Endometrium (tissue), 2 donors: ENCODE measurements around the gene IFNGR1.
"Not testable (repeated sequence)": the region's sequence is repeated elsewhere in the genome, so short reads cannot be mapped to it uniquely, and the experiment has no call there.

Experiments
- FAIRE-seq: peaks from 2 replicates; lab custom pipeline; 2012; peaks lifted over from hg19 to GRCh38; lab: Jason Lieb, UNC
- donor health status: control.
- donor health status: control.

The IFNGR1 gene

DNA sequence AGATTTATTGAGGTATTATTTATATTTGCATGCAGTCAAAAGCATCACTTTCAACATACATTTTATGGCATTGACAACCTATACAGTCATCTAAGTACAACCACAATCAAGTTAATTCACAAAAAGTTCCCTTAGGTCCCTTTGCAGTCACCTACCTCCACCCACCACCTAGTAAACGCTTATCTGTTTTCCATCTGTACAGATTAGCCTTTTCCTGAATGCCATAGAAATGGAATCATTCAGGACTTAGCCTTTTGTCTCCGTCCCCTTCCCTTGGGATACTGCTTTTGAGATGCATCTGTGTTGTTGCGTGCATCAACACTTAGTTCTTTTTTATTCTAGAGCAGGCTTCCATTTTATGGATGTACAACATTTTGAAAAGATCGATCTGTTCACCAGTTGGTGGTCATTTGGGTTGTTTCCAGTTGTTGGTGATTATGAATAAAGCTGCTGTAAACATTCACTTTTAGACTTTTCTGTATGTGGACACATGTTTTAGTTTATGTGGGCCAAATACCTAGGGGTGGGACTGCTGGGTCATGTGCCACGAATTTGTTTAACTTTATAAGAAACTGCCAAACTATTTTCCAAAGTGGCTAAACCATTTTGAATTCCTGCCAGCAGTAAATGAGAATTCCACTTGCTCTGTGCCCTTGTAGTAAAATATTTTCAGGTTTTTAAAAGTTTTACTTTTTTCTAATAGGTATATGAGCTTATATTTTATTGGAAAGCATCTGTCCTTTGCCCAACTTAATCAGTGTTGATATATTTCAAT lies 17.6 kb upstream of the IFNGR1 start:
- no peak for FAIRE-seq

DNA sequence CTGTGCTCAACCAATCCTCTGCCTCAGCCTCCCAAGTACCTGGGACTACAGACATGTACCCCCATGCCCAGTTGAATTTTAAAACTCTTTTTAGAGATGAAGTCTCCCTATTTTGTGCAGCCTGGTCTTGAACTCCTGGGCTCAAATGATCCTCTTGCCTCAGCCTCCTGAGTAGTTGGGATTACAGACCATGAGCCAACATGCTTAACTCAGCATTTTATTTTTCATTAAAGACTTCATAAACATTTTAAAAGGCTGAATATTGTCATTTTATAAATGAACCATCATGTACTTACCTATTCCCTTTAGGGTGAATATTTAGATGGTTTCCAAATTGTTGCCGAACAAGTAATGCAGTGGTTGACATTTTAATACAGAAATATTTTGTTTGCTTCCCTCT lies 16.5 kb upstream of the IFNGR1 start:
- FAIRE-seq: no peak

DNA sequence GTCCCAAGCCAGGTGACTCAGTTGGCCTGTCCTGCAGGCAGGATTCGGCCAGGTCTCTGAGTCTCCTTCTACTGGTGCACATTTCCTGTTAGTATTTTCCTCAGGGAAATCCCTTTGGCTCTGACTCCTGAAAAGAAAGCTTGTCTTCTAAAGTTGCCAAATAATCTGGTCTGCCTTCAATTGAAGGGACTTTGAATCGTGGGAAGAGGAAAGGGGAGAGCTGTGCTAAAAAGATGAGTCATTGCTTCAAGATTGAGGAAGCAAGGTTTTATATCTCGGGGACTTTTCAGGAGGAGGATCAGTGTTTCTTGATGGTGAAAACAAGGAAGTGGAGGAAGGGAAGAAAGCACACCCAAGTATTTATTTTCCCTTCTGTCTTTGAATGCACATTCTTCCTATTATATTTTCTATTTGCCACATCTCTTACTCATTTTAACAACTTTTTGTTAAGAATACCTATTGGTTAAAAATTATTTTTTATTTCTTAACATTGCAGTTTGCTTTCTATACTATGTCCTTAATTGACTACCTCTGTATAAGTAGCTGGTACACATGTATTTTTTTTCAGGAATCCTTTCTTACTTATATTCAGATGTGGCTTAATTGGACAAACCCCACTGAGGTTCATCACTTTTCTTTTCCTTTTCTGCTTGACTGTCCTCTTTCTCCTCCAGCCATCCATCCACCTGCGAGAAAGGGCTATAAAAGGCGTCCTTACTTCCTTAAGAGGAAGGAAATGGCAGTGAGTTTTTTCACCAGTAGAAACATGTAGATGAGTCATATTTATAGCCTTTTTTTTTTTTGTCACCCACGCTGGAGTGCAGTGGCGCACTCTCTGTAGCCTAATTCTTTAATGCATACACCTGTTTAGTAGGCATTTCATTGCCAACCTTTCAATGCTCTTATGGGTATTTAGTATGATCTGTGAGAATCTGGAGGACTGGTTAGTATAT lies 15.0 kb upstream of the IFNGR1 start:
- FAIRE-seq: peak; percentile 39

- no peak for FAIRE-seq
Measured at GRCh38 chr6:137231895-137232294, 12.7 kb upstream of the IFNGR1 start.

DNA sequence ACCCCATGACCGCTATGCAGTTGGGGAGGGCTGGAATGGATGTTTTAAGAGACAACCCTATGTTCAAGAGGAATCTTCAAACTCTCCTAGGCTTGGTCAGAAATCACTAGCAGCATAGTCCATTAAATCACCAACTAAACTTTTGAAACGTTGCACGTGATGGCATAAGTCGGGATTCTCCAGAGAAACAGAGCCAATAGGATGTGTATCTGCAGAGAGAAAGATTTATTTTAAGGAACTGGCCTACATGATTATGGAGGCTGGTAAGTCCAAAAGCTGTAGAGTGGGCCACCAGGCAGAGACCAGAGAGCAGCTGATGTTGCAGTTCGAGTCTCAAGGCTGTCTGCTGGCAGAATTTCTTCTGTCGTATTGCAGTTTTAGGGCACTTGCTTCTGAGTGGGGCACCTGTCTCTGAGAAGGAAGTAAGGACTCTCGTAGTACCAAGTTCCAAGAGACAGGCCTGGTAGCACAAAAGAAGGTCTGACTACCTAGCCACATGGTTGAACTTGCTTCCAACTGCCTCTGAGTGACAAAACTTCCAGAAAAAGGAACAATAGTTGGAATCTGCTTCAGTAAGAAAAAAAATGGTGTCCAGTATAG lies 11.9 kb upstream of the IFNGR1 start:
- FAIRE-seq: no peak

- no peak for FAIRE-seq
Measured at GRCh38 chr6:137230547-137230946, 11.4 kb upstream of the IFNGR1 start.

GRCh38 chr6:137229075-137229759 lies 10.0 kb upstream of the IFNGR1 start:
- no peak for FAIRE-seq

- FAIRE-seq: no peak
Measured at GRCh38 chr6:137227871-137228302, 8.7 kb upstream of the IFNGR1 start.

- no peak for FAIRE-seq
Measured at GRCh38 chr6:137226697-137227096, 7.5 kb upstream of the IFNGR1 start.

DNA sequence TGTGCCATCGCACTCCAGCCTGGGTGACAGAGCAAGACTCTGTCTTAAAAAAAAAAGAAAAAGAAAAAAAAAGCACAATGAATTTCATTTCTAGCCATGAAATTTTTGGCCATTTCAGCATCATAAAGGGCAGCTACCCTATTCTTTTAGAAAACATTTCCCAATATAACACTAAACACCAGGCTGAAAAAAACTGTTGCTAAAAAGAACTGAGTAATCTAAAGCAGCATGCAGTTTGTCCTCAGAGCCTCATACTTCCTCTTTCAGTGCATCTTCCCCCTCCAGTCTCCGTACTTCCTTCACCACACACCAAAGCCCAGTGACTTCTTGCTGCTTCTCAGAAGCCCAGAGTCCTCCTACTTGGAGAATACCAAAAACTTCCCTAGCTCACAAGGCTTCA lies 5.6 kb upstream of the IFNGR1 start:
- FAIRE-seq: no peak

DNA sequence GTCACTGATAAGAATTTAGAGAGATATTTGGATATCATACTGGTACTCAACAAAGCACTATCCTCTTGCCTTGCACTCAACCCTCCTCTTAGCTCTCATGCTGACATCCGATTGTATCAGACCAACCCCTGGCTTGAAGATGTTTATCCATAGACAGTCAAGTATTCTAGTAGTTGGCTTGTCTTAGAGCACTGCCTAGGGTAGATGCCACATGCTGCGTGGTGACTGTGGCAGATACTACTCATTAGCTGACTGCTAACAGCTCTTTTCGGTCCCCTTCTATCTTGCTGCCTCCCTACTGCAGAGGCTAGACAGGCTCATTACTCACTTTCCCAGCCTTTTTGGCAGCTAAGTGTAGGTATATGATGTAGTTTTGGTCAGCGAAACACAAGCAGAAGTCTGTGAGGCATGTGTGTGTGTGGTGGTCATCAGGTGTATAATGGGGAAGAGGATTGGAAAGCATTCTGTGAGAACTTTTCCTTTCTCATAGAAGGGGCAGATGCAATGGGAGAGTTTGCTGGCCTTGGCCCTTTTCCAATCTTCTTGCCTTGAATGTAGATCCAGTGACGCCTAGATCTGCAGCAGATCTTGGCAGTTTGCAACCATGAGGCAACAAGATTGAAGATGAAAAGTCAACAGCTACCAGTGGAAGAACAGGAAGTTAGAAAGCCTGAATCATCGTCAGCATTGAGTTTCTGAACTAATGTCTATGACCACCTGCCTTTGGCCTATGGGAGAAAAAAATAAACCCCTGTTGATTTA lies 4.4 kb upstream of the IFNGR1 start:
- no peak for FAIRE-seq

DNA sequence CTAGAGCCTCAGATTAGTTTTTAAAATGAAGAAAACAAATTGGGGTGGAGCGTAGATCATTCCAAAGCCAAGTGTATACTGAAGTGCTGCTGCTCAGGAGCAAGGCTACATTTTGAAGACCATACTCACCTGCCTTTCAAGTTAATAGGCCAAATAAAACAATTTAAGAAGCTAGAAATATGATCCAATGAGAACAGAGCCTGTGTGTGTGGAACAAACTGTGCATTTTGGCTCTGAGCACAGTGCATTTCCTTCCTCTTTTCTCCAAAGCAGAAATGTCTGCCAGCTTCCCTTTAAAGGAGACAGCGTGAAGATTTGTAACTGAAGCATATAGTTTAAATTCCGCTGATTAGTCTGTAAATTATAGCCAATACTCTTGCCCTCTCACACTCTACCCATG lies 3.2 kb upstream of the IFNGR1 start:
- no peak for FAIRE-seq

- no peak for FAIRE-seq
Measured at GRCh38 chr6:137219664-137220252, 573 bp upstream of the IFNGR1 start.

GRCh38 chr6:137218473-137218916 lies 690 bp downstream of the IFNGR1 start:
- FAIRE-seq: no peak

DNA sequence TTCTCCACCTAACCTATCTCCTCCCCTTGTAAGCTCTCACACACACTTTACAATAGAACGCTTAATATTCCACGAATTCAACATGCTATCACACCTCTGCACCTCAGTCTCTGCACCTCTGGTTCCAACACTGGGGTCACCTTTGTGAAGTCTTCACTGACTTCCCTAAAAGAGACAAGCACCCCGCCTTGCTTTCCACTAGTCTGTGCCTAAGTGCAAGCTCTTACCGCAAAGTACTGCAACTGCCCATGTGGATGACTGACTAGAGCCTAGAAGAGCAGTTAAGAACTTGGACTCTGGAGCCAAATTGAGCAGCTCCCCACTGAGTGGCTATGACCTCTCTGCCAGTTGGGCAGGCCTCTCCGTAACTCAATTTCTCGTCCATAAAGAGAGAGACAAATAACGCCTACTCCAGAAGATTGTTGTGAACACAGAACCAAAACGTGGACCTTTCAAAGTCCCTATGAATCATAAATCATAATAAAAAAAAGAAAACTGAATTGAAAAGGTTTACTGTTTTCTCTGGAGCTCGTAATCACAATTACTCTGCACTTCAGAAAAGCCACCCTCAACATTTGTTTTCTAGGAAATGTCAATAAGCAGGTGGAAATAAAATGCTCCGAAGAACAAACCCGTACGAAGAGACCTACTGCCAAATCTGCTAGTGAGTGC lies 1.2 kb downstream of the IFNGR1 start:
- no peak for FAIRE-seq

- no peak for FAIRE-seq
Measured at GRCh38 chr6:137216875-137217553, 2.2 kb downstream of the IFNGR1 start.

DNA sequence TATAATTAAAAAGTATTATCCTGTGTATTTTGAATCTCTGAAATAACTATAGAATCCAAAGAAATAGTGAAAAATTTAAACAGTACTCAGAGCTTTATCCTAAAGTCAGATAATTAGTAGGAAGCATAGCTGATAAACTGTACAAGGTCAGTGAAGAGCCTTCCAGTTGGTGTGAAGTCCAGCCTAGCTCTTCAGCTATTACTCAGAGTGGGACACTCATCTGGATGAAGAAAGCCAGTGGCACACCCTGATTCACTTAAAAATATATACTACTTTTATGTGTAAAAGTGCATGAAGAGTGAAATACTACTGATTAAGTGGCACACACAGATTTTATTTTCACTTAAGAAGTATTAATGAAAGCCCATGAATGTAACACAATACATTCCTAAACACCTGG lies 3.1 kb downstream of the IFNGR1 start:
- no peak for FAIRE-seq

DNA sequence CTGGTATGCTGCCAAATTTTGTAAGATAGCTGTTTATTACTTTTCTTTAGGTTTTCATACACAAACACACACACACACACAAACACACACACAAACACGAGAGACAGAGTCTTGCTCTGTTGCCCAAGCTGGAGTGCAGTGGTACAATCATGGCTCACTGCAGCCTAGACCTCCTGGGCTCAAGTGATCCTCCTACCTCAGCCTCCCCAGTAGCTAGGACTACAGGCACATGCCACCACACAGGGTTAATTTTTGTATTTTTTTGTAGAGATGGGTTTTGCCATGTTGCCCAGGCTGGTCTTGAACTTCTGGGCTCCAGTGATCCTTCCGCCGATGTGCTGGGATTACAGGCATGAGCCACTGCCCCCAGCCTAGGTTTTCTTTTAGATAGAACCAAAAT lies 3.6 kb downstream of the IFNGR1 start:
- not testable (repeated sequence) for FAIRE-seq

GRCh38 chr6:137214931-137215330 lies 4.3 kb downstream of the IFNGR1 start:
- no peak for FAIRE-seq

DNA sequence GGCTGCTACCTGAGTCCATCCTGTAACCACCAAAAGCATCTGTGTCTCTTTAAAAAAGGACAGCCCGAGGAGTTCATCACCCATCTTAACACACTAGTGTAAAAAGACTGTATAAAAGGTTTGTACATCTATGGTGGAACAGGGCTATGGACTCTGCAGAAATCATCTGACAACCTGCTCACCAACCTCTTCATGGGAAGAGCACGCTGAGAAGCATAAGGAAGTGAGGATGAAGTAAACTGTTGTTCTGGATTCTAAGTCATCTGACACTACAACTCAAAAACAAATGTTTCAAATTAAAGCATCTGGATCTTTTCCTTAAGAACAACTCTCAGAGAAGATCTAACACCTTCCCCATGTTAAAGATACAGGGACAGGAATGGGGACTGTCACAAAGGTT lies 5.4 kb downstream of the IFNGR1 start:
- FAIRE-seq: no peak
